Measurements from ENCODE around the gene PTGR2. TPM values are rescaled to one million over a fixed set of nuclear protein-coding genes. Genes with fewer than 3 reads are reported as not detected.

PTGR2 gene
- total RNA-seq, 1 donor from 2014 or later = 5.8 TPM

GRCh38 chr14:73879027-73879426 is 27.4 kb downstream of the PTGR2 start:
- no peaks in the 10 kb centered on the region for H3K27me3 ChIP-seq (ENCODE audit: control insufficient read depth, insufficient read depth, low read length)
- TF ChIP-seq CTCF (IDR thresholded peaks at IDR 0.05; ENCODE audit: insufficient read depth, low read length, severe bottlenecking) = no peak
- peaks cover 1% of the 10 kb centered on the region for H3K36me3 ChIP-seq (ENCODE audit: control insufficient read depth, insufficient read depth, low read length)
- FAIRE-seq (no peak), DNase-seq (ENCODE audit: low read depth) (no peak)
- no peak overlapping the region for H3K4me3 ChIP-seq (ENCODE audit: low read depth, low read length)

- no peaks in the 10 kb centered on the region for H3K36me3 ChIP-seq (ENCODE audit: control insufficient read depth, insufficient read depth, low read length)
- TF ChIP-seq CTCF (IDR thresholded peaks at IDR 0.05; ENCODE audit: insufficient read depth, low read length, severe bottlenecking) = no peak
- DNase-seq (ENCODE audit: low read depth) = no peak
- H3K4me3 ChIP-seq (ENCODE audit: low read depth, low read length) = no peak overlapping the region
- no peak for FAIRE-seq
- H3K27me3 ChIP-seq (ENCODE audit: control insufficient read depth, insufficient read depth, low read length) = no peaks in the 10 kb centered on the region
Measured at GRCh38 chr14:73884438-73885190, 33.0 kb downstream of the PTGR2 start.

- no peaks in the 10 kb centered on the region for H3K27me3 ChIP-seq (ENCODE audit: control insufficient read depth, insufficient read depth, low read length)
- no peak for FAIRE-seq
Measured at GRCh38 chr14:73886449-73887317, 35.1 kb downstream of the PTGR2 start, which contains the start of gene ZNF410. Gene ZNF410, plus strand, starts transcription at chr14:73886859. Its CDS starts 5,317 bp downstream, at chr14:73892176.

GRCh38 chr14:73887318-73887616 is 35.6 kb downstream of the PTGR2 start:
- DNase-seq (ENCODE audit: low read depth) (peak; percentile 8), FAIRE-seq (no peak)
- Histone ChIP-seq H3K27me3 (ENCODE audit: control insufficient read depth, insufficient read depth, low read length) (no peaks in the 10 kb centered on the region), H3K36me3 (ENCODE audit: control insufficient read depth, insufficient read depth, low read length) (peaks cover 2% of the 10 kb centered on the region), H3K4me3 (ENCODE audit: low read depth, low read length) (peak overlapping the region; percentile 89)
- no peak for TF ChIP-seq CTCF (IDR thresholded peaks at IDR 0.05; ENCODE audit: insufficient read depth, low read length, severe bottlenecking)

More at GRCh38 chr14:73886449-73887317, 35.1 kb downstream of the PTGR2 start, which contains the start of gene ZNF410:
- DNase-seq (ENCODE audit: low read depth) = peak; percentile 93
- H3K4me3 ChIP-seq (ENCODE audit: low read depth, low read length) = peak within 1 kb of the TSS; percentile 89
- peaks cover 2% of the 10 kb centered on the region for H3K36me3 ChIP-seq (ENCODE audit: control insufficient read depth, insufficient read depth, low read length)
- TF ChIP-seq CTCF (IDR thresholded peaks at IDR 0.05; ENCODE audit: insufficient read depth, low read length, severe bottlenecking) = no peak

DNA sequence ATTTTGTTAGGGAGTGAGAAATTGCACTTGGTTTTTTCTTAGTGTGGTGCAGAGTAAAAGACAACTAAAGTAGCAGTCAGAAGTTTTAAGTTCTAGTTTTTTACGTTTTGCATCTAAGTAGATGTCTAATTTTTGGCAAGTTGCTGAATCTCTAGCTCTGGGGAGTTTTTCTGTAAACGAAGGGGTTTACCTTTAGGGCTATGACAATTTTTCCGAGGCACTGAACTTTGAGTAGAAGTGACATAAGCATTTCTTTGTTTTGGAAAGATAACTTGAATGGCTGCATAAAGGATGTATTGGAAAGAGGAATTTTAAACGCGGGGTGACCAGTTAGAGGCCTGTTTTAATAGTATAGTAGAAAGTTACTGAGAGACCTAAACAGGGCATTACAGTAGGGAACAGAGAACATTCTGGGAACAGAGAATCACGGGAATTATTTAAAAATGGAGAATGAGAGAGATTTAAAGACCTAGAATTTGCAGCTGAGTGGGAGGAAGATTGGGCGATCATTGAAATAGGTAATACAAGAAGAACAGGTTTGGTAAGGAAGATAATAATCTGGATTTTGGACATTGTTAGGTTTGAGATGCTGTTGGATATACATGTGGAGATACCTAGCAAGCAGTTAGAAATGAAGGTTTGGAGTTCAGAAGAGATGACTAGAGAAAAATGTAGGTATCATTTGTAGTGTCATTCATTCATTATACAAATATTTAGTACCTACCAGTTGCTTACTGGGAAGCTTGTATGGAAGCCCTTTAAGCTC is 36.2 kb downstream of the PTGR2 start:
- no peaks in the 10 kb centered on the region for H3K27me3 ChIP-seq (ENCODE audit: control insufficient read depth, insufficient read depth, low read length)
- TF ChIP-seq CTCF (IDR thresholded peaks at IDR 0.05; ENCODE audit: insufficient read depth, low read length, severe bottlenecking) = no peak
- H3K4me3 ChIP-seq (ENCODE audit: low read depth, low read length) = peak overlapping the region; percentile 89
- H3K36me3 ChIP-seq (ENCODE audit: control insufficient read depth, insufficient read depth, low read length) = peaks cover 3% of the 10 kb centered on the region
- peak; percentile 28 for DNase-seq (ENCODE audit: low read depth)
- no peak for FAIRE-seq
